Skeletal muscle satellite cell (primary cell): ENCODE measurements around the gene TMEM38A. TPM values are rescaled to one million over a fixed set of nuclear protein-coding genes. Genes with fewer than 3 reads are reported as not detected.

ENCODE experiments used
- H3K27me3 ChIP-seq: 2 replicates; pipeline ENCODE4 v1.7.0; 2013; ENCODE audit warnings: low read length; ENCODE audit not compliant: control insufficient read depth, insufficient read depth
- H3K36me3 ChIP-seq: 2 replicates; pipeline ENCODE4 v1.7.0; 2013; ENCODE audit warnings: mild to moderate bottlenecking, control low read depth, low read length; ENCODE audit not compliant: insufficient read depth
- H3K4me1 ChIP-seq: 2 replicates; pipeline ENCODE4 v1.7.0; 2013; ENCODE audit warnings: low read length; ENCODE audit not compliant: control insufficient read depth, insufficient read depth
- H3K4me2 ChIP-seq: 2 replicates; pipeline ENCODE4 v1.7.0; 2013; ENCODE audit warnings: mild to moderate bottlenecking, low read length
- H3K4me3 ChIP-seq: 2 replicates; pipeline ENCODE4 v1.7.0; 2013; ENCODE audit warnings: low read length
- H3K9ac ChIP-seq: 2 replicates; pipeline ENCODE4 v1.7.0; 2013; ENCODE audit warnings: mild to moderate bottlenecking, low read depth, low read length, moderate library complexity
- H3K9me3 ChIP-seq: replicated peaks from 2 replicates; pipeline ENCODE4 v1.7.0; 2013; ENCODE audit warnings: mild to moderate bottlenecking, control low read depth, low read length
- total RNA-seq: library from RNA; depleted of rRNA; stranded (reverse); fragments of >200 nt; gene quantifications from 2 replicates; pipeline ENCODE4 v1.2.3, GENCODE V29; 2012; rRNA removed

The TMEM38A gene, protein sequence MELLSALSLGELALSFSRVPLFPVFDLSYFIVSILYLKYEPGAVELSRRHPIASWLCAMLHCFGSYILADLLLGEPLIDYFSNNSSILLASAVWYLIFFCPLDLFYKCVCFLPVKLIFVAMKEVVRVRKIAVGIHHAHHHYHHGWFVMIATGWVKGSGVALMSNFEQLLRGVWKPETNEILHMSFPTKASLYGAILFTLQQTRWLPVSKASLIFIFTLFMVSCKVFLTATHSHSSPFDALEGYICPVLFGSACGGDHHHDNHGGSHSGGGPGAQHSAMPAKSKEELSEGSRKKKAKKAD
- 1.0 and 1.5 TPM in 2 replicates for total RNA-seq

DNA sequence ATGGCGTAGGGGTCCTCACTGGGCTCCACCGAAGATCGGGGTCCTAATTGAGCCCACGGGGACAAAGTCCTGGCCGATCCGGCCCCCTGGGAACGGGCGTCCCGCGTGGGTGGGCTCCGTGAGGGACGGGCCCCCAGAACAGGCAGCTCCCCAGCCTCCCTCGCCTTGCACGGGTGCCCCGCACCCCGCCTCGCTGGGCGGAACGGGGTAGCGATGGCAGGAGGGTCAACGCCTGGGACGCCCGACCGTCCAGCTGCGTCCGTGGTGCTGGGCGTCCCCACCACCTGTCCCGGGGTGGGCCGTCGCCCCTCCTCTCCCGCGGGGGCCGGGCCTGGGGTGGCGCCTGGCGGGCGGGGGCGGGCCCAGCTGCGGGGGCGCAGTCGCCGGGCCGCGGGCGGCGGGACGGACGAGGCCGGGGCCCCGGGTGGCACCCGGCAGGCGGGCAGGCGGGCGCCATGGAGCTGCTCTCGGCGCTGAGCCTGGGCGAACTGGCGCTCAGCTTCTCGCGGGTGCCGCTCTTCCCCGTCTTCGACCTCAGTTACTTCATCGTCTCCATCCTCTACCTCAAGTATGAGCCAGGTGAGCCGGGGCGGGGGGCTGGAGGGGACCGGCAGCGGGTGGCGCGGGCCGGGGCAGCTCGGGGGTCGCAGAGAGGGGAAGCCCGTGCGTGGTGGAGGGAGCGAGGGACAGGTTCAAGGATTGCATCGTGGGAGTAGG lies at the start of gene TMEM38A:
Gene TMEM38A (plus strand): TSS at position 377 of the 717 bp plus-strand sequence. CDS start 79 bp downstream, at position 456.
- peak within 1 kb of the TSS; percentile 98 for H3K4me3 ChIP-seq
- H3K4me2 ChIP-seq: peak within 1 kb of the TSS; percentile 99
- peak within 1 kb of the TSS; percentile 96 for H3K9ac ChIP-seq
- no peaks in the 10 kb centered on the region for H3K27me3 ChIP-seq
- H3K4me1 ChIP-seq: peaks cover 16% of the 10 kb centered on the region
- H3K36me3 ChIP-seq: peaks cover 29% of the 10 kb centered on the region
- no peaks in the 10 kb centered on the region for H3K9me3 ChIP-seq

DNA sequence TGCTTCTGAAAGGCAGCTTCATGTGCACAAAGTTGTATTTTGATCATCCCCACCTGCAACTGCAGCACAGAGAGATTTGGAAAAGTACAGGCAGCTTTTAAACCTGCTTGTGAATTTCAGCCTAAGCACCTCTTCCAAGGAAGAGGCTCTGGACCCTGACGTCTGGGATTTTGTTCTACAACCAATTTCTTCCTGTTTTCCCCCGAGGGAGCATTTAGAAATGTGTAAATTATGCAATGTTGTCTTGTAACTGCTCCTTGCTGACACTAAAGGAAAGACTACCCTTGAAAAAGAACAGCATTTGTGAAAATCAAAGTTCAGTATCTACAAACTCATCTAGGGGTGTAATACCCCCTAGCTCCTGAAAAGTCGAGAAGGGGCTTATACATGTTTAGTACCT lies 48.3 kb upstream of the TMEM38A start:
- Histone ChIP-seq H3K36me3 (no peaks in the 10 kb centered on the region), H3K4me1 (peaks cover 23% of the 10 kb centered on the region), H3K27me3 (no peaks in the 10 kb centered on the region), H3K4me3 (no peak overlapping the region), H3K4me2 (no peak overlapping the region), H3K9me3 (no peaks in the 10 kb centered on the region), H3K9ac (no peak overlapping the region)

DNA sequence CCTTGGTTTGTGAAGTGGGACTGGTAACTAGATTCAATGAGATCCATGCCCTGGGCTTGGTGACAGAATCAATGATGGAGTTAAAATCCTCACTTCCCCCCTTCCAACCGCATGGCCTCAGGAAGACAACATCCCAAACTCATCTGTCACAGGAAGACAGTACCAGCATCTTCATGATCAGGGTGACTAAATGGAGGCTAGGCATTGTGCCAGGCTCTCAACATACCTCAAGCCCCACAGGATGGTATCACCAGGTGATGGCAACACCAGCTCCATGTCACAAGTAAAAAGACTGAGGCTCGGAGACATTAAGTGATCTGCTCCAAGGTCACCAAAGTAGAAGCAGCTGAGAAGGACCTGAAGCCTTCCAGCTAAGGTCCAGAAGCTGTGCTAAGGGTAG lies 47.1 kb upstream of the TMEM38A start:
- Histone ChIP-seq H3K36me3 (no peaks in the 10 kb centered on the region), H3K4me1 (peaks cover 12% of the 10 kb centered on the region), H3K9ac (no peak overlapping the region), H3K27me3 (no peaks in the 10 kb centered on the region), H3K4me3 (no peak overlapping the region), H3K4me2 (no peak overlapping the region), H3K9me3 (no peaks in the 10 kb centered on the region)

DNA sequence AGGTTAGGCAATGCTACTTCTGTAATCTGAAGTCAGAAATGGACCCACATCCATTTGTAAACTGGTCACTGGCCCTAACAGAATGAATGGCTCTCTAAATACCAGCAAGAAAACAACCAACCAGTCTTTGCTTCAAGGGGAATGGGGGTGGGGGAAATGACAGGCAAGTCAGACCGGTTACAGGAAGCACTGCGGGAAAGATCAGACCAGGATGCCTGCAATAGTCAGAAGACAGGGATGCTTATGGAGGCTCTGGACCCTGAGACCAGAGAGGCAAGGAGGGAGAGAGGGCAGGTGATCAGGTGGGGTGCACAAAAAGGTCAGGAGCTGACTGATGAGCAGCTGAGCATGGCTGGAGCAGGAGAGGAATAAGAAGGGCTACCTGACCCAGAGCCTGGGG lies 46.0 kb upstream of the TMEM38A start:
- no peaks in the 10 kb centered on the region for H3K9me3 ChIP-seq
- H3K36me3 ChIP-seq: no peaks in the 10 kb centered on the region
- no peak overlapping the region for H3K4me3 ChIP-seq
- H3K9ac ChIP-seq: no peak overlapping the region
- peaks cover 11% of the 10 kb centered on the region for H3K4me1 ChIP-seq
- H3K4me2 ChIP-seq: no peak overlapping the region
- no peaks in the 10 kb centered on the region for H3K27me3 ChIP-seq

DNA sequence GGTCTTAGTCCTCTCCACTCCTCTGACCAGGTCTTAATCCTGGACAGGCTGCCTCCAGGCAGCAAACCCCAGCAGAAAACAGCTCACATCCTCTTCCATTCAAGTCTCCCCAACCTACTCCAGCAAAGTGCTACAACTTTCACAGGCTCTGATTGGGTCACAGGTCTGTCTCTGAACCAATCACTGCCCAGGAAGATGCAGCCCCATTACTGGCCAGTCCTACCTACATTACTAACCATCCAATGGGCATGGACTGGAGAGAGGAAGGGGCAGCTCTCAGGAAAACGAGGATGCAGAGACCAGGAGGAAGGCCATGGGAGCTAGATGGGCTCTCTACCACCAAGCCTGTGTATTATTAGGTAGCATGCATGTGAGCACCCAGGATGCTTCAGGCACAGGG lies 45.1 kb upstream of the TMEM38A start:
- H3K4me1 ChIP-seq: peaks cover 15% of the 10 kb centered on the region
- no peak overlapping the region for H3K9ac ChIP-seq
- H3K36me3 ChIP-seq: no peaks in the 10 kb centered on the region
- no peak overlapping the region for H3K4me3 ChIP-seq
- H3K27me3 ChIP-seq: no peaks in the 10 kb centered on the region
- no peak overlapping the region for H3K4me2 ChIP-seq
- H3K9me3 ChIP-seq: no peaks in the 10 kb centered on the region

DNA sequence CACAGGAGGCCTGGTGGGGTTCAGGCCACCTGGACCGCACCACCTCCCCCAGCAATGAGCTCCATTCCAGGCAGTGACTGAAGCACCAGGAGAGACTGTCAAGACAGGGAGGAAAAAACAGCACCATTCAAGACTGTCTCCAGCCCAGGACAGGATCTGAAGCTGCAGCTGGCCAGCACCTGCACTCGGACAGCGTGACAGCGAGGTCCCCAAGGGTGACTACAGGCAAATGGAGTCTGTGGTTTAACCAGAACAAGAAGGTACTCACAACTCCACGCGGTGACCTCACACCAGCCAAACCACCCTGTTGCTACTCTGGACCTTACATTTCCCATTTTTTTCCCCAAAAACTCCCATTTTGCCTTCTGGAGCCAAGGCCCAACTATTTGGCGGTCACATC lies 42.7 kb upstream of the TMEM38A start:
- H3K9me3 ChIP-seq: no peaks in the 10 kb centered on the region
- H3K4me3 ChIP-seq: no peak overlapping the region
- peaks cover 4% of the 10 kb centered on the region for H3K36me3 ChIP-seq
- H3K27me3 ChIP-seq: no peaks in the 10 kb centered on the region
- no peak overlapping the region for H3K9ac ChIP-seq
- no peak overlapping the region for H3K4me2 ChIP-seq
- peaks cover 15% of the 10 kb centered on the region for H3K4me1 ChIP-seq

DNA sequence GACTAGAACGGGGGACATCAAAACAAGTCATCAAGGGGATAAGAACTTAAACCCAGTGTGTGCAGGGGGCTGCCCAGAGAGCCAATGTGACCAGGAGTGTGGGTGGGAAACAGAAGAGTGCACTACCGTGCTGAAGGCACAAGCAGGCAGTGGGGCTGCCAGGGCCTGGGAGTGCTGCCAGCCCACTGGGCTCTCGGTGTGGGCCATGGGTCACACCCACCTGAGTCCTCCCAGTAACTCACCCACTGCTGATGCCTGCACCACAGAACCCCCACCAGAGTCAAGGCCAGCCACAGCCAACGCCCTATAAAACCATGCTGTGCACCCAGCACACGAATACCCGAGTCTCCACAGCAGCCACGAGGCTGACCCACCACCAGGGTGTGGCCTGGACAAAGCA lies 41.5 kb upstream of the TMEM38A start:
- H3K4me2 ChIP-seq: peak overlapping the region; percentile 7
- H3K27me3 ChIP-seq: no peaks in the 10 kb centered on the region
- H3K4me1 ChIP-seq: peaks cover 15% of the 10 kb centered on the region
- no peak overlapping the region for H3K9ac ChIP-seq
- no peaks in the 10 kb centered on the region for H3K9me3 ChIP-seq
- peaks cover 14% of the 10 kb centered on the region for H3K36me3 ChIP-seq
- H3K4me3 ChIP-seq: no peak overlapping the region

DNA sequence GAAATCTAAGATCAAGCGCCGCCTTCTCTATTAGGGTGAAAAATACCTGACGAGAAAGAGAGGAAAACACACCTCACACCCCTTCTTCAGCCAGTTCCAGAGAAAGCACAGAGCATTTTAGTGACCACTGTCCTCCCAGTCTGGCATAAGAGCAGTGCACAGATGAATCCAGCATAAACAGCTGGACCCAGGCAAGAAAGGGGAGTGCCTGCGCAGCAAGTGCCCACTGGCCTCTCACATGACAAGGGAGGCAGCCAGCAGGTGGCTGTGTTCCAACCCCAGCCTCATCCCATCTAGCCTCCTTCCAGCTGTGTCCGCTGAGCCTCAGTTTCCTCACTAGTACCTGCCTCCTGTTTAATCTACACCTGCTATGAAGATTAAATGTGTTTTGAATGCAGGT lies 40.9 kb upstream of the TMEM38A start:
- H3K4me3 ChIP-seq: no peak overlapping the region
- H3K36me3 ChIP-seq: peaks cover 20% of the 10 kb centered on the region
- no peaks in the 10 kb centered on the region for H3K27me3 ChIP-seq
- H3K4me1 ChIP-seq: peaks cover 15% of the 10 kb centered on the region
- no peaks in the 10 kb centered on the region for H3K9me3 ChIP-seq
- H3K9ac ChIP-seq: no peak overlapping the region
- peak overlapping the region; percentile 7 for H3K4me2 ChIP-seq

DNA sequence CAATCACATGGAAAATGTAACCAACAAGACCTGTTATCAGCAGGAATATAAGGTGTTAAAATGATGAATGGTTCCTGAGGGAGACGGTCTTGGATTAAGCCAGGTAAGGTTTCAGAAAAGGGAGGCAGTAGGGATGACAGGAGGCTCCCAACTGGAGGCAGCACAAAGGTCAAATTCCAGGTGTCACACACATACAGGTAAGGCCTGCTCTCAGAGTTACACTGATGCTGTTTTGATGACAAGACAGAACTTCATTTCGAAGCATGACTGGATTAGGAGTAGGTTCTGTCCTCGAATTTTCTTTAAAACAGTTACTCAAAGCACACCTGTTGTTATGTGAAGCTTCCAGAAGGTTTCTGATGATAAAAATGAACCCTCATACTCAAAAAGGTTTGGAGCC lies 40.4 kb upstream of the TMEM38A start:
- H3K36me3 ChIP-seq: peaks cover 24% of the 10 kb centered on the region
- H3K9me3 ChIP-seq: no peaks in the 10 kb centered on the region
- H3K4me2 ChIP-seq: no peak overlapping the region
- no peak overlapping the region for H3K9ac ChIP-seq
- no peaks in the 10 kb centered on the region for H3K27me3 ChIP-seq
- peaks cover 15% of the 10 kb centered on the region for H3K4me1 ChIP-seq
- H3K4me3 ChIP-seq: no peak overlapping the region

DNA sequence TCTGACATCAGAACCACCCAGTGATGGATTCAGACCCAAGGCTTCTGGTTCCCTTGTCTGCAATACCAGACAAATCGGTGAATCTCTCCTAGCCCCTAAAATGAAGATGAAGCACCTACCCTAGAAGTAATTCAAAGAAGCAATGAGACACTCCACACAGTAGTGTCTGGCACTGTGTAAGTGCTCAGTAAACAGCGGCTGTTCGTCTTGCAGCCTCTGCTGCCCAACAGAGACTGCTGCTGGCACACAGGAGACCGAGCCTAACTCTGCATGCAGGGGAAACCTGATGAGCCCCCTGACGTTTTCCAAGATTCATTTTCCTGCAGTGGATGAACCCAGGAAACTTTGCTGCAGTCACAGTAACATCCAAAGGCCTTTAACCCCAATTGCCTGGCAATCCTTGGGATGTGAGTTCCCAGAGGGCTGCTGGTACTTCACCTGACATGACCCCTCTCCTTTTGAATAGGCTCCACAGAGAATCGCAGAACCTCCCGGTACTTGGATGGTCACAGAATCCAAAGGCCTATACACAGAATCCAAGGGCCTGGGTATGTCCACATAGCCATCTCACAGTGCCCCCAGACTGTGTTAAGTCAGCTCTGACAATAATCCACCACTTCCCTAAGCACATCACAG lies 39.7 kb upstream of the TMEM38A start:
- Histone ChIP-seq H3K4me1 (peaks cover 21% of the 10 kb centered on the region), H3K4me3 (no peak overlapping the region), H3K9ac (no peak overlapping the region), H3K36me3 (peaks cover 24% of the 10 kb centered on the region), H3K4me2 (no peak overlapping the region), H3K27me3 (no peaks in the 10 kb centered on the region), H3K9me3 (no peaks in the 10 kb centered on the region)

DNA sequence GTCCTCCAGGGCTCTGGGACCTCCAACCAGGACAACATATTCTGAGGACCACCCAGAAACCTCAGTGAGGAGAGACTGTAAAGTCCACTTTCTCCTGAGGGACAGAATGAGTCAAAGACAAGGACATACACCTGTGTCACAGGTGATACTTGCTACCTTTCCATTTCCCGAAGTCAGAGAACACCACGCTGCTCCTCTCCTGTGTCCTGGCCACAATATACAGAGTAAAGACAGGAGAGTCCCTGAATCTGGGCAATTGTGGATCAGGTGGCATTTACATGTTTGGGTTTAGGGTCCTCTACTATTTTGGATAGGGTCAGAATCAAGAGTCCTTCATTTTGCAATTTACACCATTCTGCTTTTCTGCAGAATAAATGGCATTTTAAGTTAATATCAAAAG lies 37.9 kb upstream of the TMEM38A start:
- no peak overlapping the region for H3K4me3 ChIP-seq
- no peaks in the 10 kb centered on the region for H3K9me3 ChIP-seq
- H3K4me1 ChIP-seq: peaks cover 24% of the 10 kb centered on the region
- no peaks in the 10 kb centered on the region for H3K27me3 ChIP-seq
- H3K36me3 ChIP-seq: peaks cover 24% of the 10 kb centered on the region
- no peak overlapping the region for H3K9ac ChIP-seq
- H3K4me2 ChIP-seq: no peak overlapping the region
